GM12872 (cell line): ENCODE data around the gene GDPD5.

Experiments used
- CTCF ChIP-seq: IDR thresholded peaks from 3 replicates; pipeline ENCODE4 v1.5.1; 2011; ENCODE audit warnings: low read depth, mild to moderate bottlenecking, low read length, moderate library complexity; ENCODE audit not compliant: insufficient read depth

The GDPD5 gene

GRCh38 chr11:75496305-75496752, 29.4 kb downstream of the GDPD5 start:
- TF ChIP-seq CTCF: peak; percentile 16; the same call in 1 of the 3 replicates

GRCh38 chr11:75495749-75496304, 29.9 kb downstream of the GDPD5 start:
- TF ChIP-seq CTCF: no peak

- TF ChIP-seq CTCF: no peak
Measured at GRCh38 chr11:75493626-75494025, 32.1 kb downstream of the GDPD5 start.

- no peak for TF ChIP-seq CTCF
Measured at GRCh38 chr11:75492181-75492820, 33.4 kb downstream of the GDPD5 start.

GRCh38 chr11:75491465-75491864, 34.3 kb downstream of the GDPD5 start:
- no peak for TF ChIP-seq CTCF

GRCh38 chr11:75490221-75491181, 35.2 kb downstream of the GDPD5 start:
- TF ChIP-seq CTCF: no peak

- no peak for TF ChIP-seq CTCF
Measured at GRCh38 chr11:75487365-75487764, 38.4 kb downstream of the GDPD5 start.
